Gastroesophageal sphincter (tissue), 3 donors: ENCODE measurements around the gene INTS7.

ENCODE experiments used
- CTCF ChIP-seq, 4 experiments: fragments of 200-600 bp in 2 of 4; fragments of 450-650 bp in 2 of 4; sonication (generic) in 1 of 4; IDR thresholded peaks; one replicate each; pipeline ENCODE4 v1.5.1; 2017 to 2019; ENCODE audit warnings: antibody characterized with exemption in 4 of 4, mild to moderate bottlenecking in 2 of 4, moderate library complexity in 2 of 4
- EP300 ChIP-seq: sonication (generic); formaldehyde crosslinking; IDR thresholded peaks from one replicate; pipeline ENCODE4 v1.6.1; 2017; ENCODE audit warnings: antibody characterized with exemption, mild to moderate bottlenecking
- POLR2A ChIP-seq, 2 donors: fragments of 450-650 bp; IDR thresholded peaks; one replicate each; pipeline ENCODE4 v1.6.1; 2017; ENCODE audit warnings: antibody characterized with exemption in 2 of 2, mild to moderate bottlenecking in 2 of 2, moderate library complexity in 1 of 2
- POLR2AphosphoS5 ChIP-seq: sonication (generic); formaldehyde crosslinking; IDR thresholded peaks from one replicate; pipeline ENCODE4 v1.6.1; 2017; ENCODE audit warnings: antibody characterized with exemption

DNA sequence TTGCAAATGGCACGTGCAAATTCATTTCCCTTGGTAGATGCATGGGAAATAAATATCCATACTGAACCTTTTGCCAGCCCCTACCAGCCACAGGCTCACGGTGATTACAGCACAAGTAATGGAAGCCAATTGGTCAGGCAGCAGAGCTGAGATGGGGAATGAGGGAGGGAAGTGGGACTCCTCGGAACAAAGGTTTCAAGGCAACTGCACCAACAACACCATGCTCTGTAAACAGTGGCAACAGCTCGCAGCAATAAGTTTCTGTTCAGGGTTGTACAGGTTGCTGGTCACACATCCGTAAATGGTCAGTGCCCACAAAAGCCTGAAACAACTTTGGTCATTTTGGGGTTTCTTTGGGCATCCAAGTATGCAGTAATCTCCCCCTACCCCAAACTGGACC, 142.1 kb downstream of the INTS7 start:
- TF ChIP-seq POLR2AphosphoS5 (no peak), EP300 (no peak), POLR2A (IDR thresholded peaks at IDR 0.05) (no peak), CTCF (IDR thresholded peaks at IDR 0.05) (no peak)
